ENCODE results near the gene KHDC3L.
"Not testable (repeated sequence)": the region's sequence is repeated elsewhere in the genome, so short reads cannot be mapped to it uniquely, and the experiment has no call there.

The KHDC3L gene

GRCh38 chr6:73371984-73372383 is 9.5 kb downstream of the KHDC3L start:
- Histone ChIP-seq H3K27me3 (replicated peaks; ENCODE audit: control insufficient read depth, insufficient read depth, low read length) (no peaks in the 10 kb centered on the region), H3K4me3 (ENCODE audit: low read length) (no peak overlapping the region), H3K9me3 (ENCODE audit: control insufficient read depth, low read length) (peaks cover 7% of the 10 kb centered on the region), H3K4me1 (ENCODE audit: control insufficient read depth, insufficient read depth, low read length) (no peaks in the 10 kb centered on the region), H3K9ac (ENCODE audit: low read length) (no peak overlapping the region), H3K36me3 (ENCODE audit: control insufficient read depth, insufficient read depth, low read length, severe bottlenecking) (no peaks in the 10 kb centered on the region)
- DNase-seq (ENCODE audit: low read depth), result no peak

- Histone ChIP-seq H3K4me3 (ENCODE audit: low read length) (no peak overlapping the region), H3K27me3 (replicated peaks; ENCODE audit: control insufficient read depth, insufficient read depth, low read length) (no peaks in the 10 kb centered on the region), H3K36me3 (ENCODE audit: control insufficient read depth, insufficient read depth, low read length, severe bottlenecking) (no peaks in the 10 kb centered on the region), H3K9ac (ENCODE audit: low read length) (no peak overlapping the region), H3K4me1 (ENCODE audit: control insufficient read depth, insufficient read depth, low read length) (no peaks in the 10 kb centered on the region), H3K9me3 (ENCODE audit: control insufficient read depth, low read length) (peaks cover 7% of the 10 kb centered on the region)
- DNase-seq (ENCODE audit: low read depth), result no peak
Measured at GRCh38 chr6:73372516-73372915, 10.1 kb downstream of the KHDC3L start.

DNA sequence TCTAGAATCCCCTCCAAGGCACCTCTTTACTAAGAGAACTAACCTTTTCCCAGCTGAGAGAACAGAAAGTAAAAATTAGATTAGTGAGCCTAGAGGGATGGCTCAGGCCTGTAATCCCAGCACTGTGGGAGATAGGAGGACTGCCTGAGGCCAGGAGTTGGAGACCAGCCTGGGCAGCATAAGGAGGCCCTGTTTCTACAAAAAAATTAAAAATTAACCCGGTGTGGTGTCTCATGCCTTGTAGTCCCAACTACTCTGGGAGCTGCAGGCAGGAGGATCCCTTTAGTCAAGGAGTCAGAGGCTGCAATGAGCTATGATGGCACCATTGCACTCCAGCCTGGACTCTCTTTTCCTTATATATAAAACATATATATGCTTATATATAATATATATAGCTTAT is 12.8 kb downstream of the KHDC3L start:
- Histone ChIP-seq H3K4me1 (ENCODE audit: control insufficient read depth, insufficient read depth, low read length) (no peaks in the 10 kb centered on the region), H3K9ac (ENCODE audit: low read length) (no peak overlapping the region), H3K27me3 (replicated peaks; ENCODE audit: control insufficient read depth, insufficient read depth, low read length) (no peaks in the 10 kb centered on the region), H3K4me3 (ENCODE audit: low read length) (no peak overlapping the region), H3K9me3 (ENCODE audit: control insufficient read depth, low read length) (peaks cover 7% of the 10 kb centered on the region), H3K36me3 (ENCODE audit: control insufficient read depth, insufficient read depth, low read length, severe bottlenecking) (no peaks in the 10 kb centered on the region)
- DNase-seq (ENCODE audit: low read depth), result no peak

- Histone ChIP-seq H3K36me3 (ENCODE audit: control insufficient read depth, insufficient read depth, low read length, severe bottlenecking) (no peaks in the 10 kb centered on the region), H3K9ac (ENCODE audit: low read length) (no peak overlapping the region), H3K9me3 (ENCODE audit: control insufficient read depth, low read length) (peaks cover under 1% of the 10 kb centered on the region), H3K4me3 (ENCODE audit: low read length) (no peak overlapping the region), H3K27me3 (replicated peaks; ENCODE audit: control insufficient read depth, insufficient read depth, low read length) (no peaks in the 10 kb centered on the region), H3K4me1 (ENCODE audit: control insufficient read depth, insufficient read depth, low read length) (no peaks in the 10 kb centered on the region)
- no peak for DNase-seq (ENCODE audit: low read depth)
Measured at GRCh38 chr6:73377225-73377624, 14.8 kb downstream of the KHDC3L start.

- H3K36me3 ChIP-seq (ENCODE audit: control insufficient read depth, insufficient read depth, low read length, severe bottlenecking); H3K9me3 ChIP-seq (ENCODE audit: control insufficient read depth, low read length); H3K4me3 ChIP-seq (ENCODE audit: low read length); H3K4me1 ChIP-seq (ENCODE audit: control insufficient read depth, insufficient read depth, low read length); DNase-seq (ENCODE audit: low read depth); H3K27me3 ChIP-seq (replicated peaks; ENCODE audit: control insufficient read depth, insufficient read depth, low read length); H3K9ac ChIP-seq (ENCODE audit: low read length): not testable (repeated sequence)
Measured at GRCh38 chr6:73381531-73381930, 19.1 kb downstream of the KHDC3L start.

- H3K9ac ChIP-seq (ENCODE audit: low read length), result no peak overlapping the region
- H3K4me1 ChIP-seq (ENCODE audit: control insufficient read depth, insufficient read depth, low read length), result no peaks in the 10 kb centered on the region
- peak; percentile 4 for DNase-seq (ENCODE audit: low read depth)
- H3K27me3 ChIP-seq (replicated peaks; ENCODE audit: control insufficient read depth, insufficient read depth, low read length), result no peaks in the 10 kb centered on the region
- H3K36me3 ChIP-seq (ENCODE audit: control insufficient read depth, insufficient read depth, low read length, severe bottlenecking), result no peaks in the 10 kb centered on the region
- H3K9me3 ChIP-seq (ENCODE audit: control insufficient read depth, low read length), result no peaks in the 10 kb centered on the region
- H3K4me3 ChIP-seq (ENCODE audit: low read length), result no peak overlapping the region
Measured at GRCh38 chr6:73382462-73383113, 20.1 kb downstream of the KHDC3L start.

GRCh38 chr6:73388433-73388799 is 26.0 kb downstream of the KHDC3L start:
- no peak for DNase-seq (ENCODE audit: low read depth)
- Histone ChIP-seq H3K36me3 (ENCODE audit: control insufficient read depth, insufficient read depth, low read length, severe bottlenecking) (no peaks in the 10 kb centered on the region), H3K27me3 (replicated peaks; ENCODE audit: control insufficient read depth, insufficient read depth, low read length) (no peaks in the 10 kb centered on the region), H3K9me3 (ENCODE audit: control insufficient read depth, low read length) (no peaks in the 10 kb centered on the region), H3K4me3 (ENCODE audit: low read length) (peak overlapping the region; percentile 87), H3K4me1 (ENCODE audit: control insufficient read depth, insufficient read depth, low read length) (peaks cover 3% of the 10 kb centered on the region), H3K9ac (ENCODE audit: low read length) (peak overlapping the region; percentile 80)

GRCh38 chr6:73388800-73389512 is 26.5 kb downstream of the KHDC3L start:
- H3K9ac ChIP-seq (ENCODE audit: low read length), result peak overlapping the region; percentile 80
- no peaks in the 10 kb centered on the region for H3K9me3 ChIP-seq (ENCODE audit: control insufficient read depth, low read length)
- DNase-seq (ENCODE audit: low read depth), result peak; percentile 84
- peak overlapping the region; percentile 87 for H3K4me3 ChIP-seq (ENCODE audit: low read length)
- no peaks in the 10 kb centered on the region for H3K27me3 ChIP-seq (replicated peaks; ENCODE audit: control insufficient read depth, insufficient read depth, low read length)
- H3K4me1 ChIP-seq (ENCODE audit: control insufficient read depth, insufficient read depth, low read length), result peaks cover 3% of the 10 kb centered on the region
- H3K36me3 ChIP-seq (ENCODE audit: control insufficient read depth, insufficient read depth, low read length, severe bottlenecking), result no peaks in the 10 kb centered on the region

- no peaks in the 10 kb centered on the region for H3K36me3 ChIP-seq (ENCODE audit: control insufficient read depth, insufficient read depth, low read length, severe bottlenecking)
- H3K4me1 ChIP-seq (ENCODE audit: control insufficient read depth, insufficient read depth, low read length), result peaks cover 3% of the 10 kb centered on the region
- no peak for DNase-seq (ENCODE audit: low read depth)
- H3K4me3 ChIP-seq (ENCODE audit: low read length), result no peak overlapping the region
- H3K9me3 ChIP-seq (ENCODE audit: control insufficient read depth, low read length), result no peaks in the 10 kb centered on the region
- H3K27me3 ChIP-seq (replicated peaks; ENCODE audit: control insufficient read depth, insufficient read depth, low read length), result no peaks in the 10 kb centered on the region
- H3K9ac ChIP-seq (ENCODE audit: low read length), result no peak overlapping the region
Measured at GRCh38 chr6:73389854-73390253, 27.4 kb downstream of the KHDC3L start.

- Histone ChIP-seq H3K27me3 (replicated peaks; ENCODE audit: control insufficient read depth, insufficient read depth, low read length) (no peaks in the 10 kb centered on the region), H3K9me3 (ENCODE audit: control insufficient read depth, low read length) (no peaks in the 10 kb centered on the region), H3K4me1 (ENCODE audit: control insufficient read depth, insufficient read depth, low read length) (peaks cover 3% of the 10 kb centered on the region), H3K4me3 (ENCODE audit: low read length) (no peak overlapping the region), H3K36me3 (ENCODE audit: control insufficient read depth, insufficient read depth, low read length, severe bottlenecking) (no peaks in the 10 kb centered on the region), H3K9ac (ENCODE audit: low read length) (no peak overlapping the region)
- no peak for DNase-seq (ENCODE audit: low read depth)
Measured at GRCh38 chr6:73391675-73392074, 29.2 kb downstream of the KHDC3L start.

GRCh38 chr6:73392188-73392587 is 29.7 kb downstream of the KHDC3L start:
- DNase-seq (ENCODE audit: low read depth), result peak; percentile 4
- H3K27me3 ChIP-seq (replicated peaks; ENCODE audit: control insufficient read depth, insufficient read depth, low read length); H3K4me1 ChIP-seq (ENCODE audit: control insufficient read depth, insufficient read depth, low read length); H3K36me3 ChIP-seq (ENCODE audit: control insufficient read depth, insufficient read depth, low read length, severe bottlenecking); H3K9ac ChIP-seq (ENCODE audit: low read length); H3K4me3 ChIP-seq (ENCODE audit: low read length); H3K9me3 ChIP-seq (ENCODE audit: control insufficient read depth, low read length): not testable (repeated sequence)

- peak; percentile 4 for DNase-seq (ENCODE audit: low read depth)
Measured at GRCh38 chr6:73393278-73393677, 30.8 kb downstream of the KHDC3L start.

More at GRCh38 chr6:73393278-73393677, 30.8 kb downstream of the KHDC3L start:
- Histone ChIP-seq H3K36me3 (ENCODE audit: control insufficient read depth, insufficient read depth, low read length, severe bottlenecking) (no peaks in the 10 kb centered on the region), H3K27me3 (replicated peaks; ENCODE audit: control insufficient read depth, insufficient read depth, low read length) (no peaks in the 10 kb centered on the region), H3K9me3 (ENCODE audit: control insufficient read depth, low read length) (no peaks in the 10 kb centered on the region), H3K4me3 (ENCODE audit: low read length) (no peak overlapping the region), H3K4me1 (ENCODE audit: control insufficient read depth, insufficient read depth, low read length) (peaks cover 3% of the 10 kb centered on the region), H3K9ac (ENCODE audit: low read length) (no peak overlapping the region)
